Measurements from ENCODE around the gene RPTOR.

RPTOR gene

DNA sequence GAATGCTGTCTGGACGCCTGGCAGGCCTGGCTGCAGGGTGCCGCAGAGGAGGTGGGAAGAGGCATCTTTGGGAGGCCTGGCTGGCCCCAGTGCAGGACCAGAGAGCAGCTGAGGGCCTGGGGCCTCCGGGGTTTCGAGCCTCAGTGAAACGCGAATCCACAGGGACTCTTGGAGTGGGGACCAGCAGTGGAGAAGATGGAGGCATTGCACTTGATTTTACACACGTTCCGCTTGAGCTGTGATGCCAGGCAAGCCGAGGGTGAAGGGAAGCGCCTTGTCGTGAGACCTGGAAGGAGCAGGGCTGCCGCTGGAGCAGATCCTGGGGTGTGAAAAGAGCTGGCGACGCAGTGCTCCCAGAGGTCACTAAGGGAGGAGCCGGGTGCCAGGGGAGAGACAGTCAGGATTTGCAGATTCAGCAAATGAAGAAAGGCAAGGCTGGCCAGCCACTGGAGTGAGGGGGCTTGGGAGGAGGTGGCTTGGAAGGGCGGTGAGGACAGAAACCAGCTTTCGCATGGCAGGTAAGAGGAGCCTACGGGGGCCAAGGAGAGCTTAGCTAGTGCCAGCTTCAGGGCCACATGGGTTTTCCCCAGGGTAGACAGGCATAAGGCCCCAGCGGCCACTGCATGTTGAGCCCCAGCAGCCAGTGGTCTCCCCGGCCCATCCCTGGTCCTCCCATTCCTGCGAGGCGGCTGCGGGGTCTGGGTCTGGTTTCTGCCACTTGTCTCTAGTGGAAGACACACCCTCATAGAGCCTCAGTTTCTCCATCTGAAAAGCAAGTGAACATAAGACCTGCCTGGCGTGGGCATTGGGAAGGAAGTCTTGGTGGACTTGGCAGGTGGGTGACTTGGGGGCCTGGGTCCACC, 271.8 kb downstream of the RPTOR start:
- DNase-seq (ENCODE audit: low spot score) = no peak

DNA sequence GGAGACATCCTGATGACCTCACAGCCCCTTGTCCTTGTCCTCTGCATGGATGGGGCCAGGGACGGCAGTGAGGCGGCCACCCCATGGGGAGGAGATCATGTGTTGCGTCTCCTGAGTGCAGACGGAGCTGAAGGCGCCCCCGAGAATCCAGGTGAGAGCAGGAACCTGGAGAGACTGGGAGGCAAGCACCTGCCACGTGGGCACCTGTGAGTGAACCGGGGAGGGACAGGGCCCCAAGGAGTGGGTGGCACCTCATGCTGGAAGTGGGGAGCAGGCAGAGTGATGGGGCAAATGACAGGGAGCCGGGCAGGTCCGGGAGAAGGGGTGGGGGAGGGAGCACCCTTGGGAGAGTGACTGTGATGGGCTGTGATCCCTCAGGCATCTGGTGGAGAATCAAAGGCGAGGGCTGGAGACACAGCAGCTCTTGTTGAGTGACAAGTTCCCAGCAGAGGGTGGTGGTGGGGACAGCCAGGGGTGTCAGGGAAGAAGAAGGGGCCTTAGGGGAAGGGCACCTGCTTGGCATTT, 272.7 kb downstream of the RPTOR start:
- DNase-seq (ENCODE audit: low spot score) = no peak

DNA sequence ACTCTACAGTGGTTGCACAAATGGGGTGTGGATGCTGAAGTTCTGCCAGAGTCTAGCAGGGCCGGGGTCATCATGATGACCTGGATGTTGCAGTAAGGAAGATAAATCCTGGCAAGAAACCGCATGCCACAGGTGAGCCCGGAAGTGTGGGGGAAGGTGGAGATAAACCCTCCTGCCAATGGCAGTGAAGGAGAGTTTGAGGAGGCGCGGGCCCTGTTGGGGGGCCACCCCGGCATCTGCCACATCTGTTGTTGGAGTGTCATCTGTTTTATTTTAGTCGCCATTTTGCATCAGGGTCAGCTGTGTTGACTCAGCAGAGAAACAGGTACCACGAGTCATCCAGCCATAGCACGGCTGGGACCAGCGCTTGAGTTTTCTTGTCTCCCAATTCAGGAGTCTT, 273.2 kb downstream of the RPTOR start:
- peak; percentile 57 for DNase-seq (ENCODE audit: low spot score)

- no peak for DNase-seq (ENCODE audit: low spot score)
These were observed 274.2 kb downstream of the RPTOR start for GRCh38 chr17:80818871-80819270.

DNA sequence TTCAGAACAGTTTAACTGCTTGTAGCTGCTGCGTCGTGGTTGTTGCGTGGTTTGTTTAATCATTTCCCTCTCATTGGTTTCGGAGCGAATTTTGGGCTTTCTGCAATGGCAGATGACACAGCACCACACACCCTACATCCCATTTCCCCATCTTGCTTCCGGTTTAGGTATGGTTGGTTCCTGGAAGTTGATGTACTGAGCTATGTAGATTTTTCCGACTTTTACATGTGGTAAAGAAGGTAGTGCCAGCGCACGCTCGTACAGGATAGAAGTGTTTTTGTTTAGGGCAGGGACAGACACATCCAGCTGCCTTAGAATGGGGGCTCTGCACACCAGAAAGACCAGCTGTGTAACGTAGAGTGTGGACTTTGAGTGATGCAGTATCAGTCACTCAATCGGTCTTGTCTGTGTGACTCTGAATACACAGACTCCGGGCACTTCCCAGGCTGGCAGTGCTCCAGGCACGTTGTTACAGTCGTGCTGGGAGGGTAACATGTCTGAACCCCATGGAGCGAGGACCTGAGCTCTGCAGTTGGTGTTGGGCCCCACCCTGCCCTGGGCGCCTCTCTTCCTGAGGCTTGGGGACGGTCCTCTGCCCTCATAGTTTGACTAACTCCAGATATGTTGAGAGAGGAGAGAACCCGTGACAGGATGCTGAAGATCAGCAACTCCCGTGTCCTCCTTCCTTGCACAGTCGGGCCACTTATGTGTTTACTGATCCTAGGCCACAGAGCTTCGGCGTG, 275.0 kb downstream of the RPTOR start:
- DNase-seq (ENCODE audit: low spot score) = no peak

- no peak for DNase-seq (ENCODE audit: low spot score)
These were observed 275.7 kb downstream of the RPTOR start for GRCh38 chr17:80820331-80820730.

DNA sequence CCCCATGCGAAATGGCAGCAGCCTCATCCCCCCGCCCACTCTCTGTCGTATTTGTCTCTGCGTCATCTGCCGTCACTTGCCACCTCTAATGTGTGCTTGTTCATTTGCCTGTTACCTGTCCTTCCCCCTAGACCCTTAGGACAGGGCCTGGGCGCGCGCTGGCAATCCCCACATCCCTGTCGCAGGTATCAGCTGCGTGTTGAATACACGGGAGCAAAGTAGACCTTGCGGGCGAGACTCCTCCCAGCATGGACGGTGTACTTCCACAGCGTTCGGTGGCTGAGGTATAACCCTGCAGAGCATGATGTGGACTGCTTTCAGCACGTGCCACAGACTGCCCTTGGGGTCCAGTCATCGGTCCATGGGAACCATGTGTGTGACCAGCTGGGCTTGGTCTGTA, 276.9 kb downstream of the RPTOR start:
- no peak for DNase-seq (ENCODE audit: low spot score)

GRCh38 chr17:80822021-80822699, 277.5 kb downstream of the RPTOR start:
- no peak for DNase-seq (ENCODE audit: low spot score)

GRCh38 chr17:80822700-80823410, 278.2 kb downstream of the RPTOR start:
- no peak for DNase-seq (ENCODE audit: low spot score)

DNA sequence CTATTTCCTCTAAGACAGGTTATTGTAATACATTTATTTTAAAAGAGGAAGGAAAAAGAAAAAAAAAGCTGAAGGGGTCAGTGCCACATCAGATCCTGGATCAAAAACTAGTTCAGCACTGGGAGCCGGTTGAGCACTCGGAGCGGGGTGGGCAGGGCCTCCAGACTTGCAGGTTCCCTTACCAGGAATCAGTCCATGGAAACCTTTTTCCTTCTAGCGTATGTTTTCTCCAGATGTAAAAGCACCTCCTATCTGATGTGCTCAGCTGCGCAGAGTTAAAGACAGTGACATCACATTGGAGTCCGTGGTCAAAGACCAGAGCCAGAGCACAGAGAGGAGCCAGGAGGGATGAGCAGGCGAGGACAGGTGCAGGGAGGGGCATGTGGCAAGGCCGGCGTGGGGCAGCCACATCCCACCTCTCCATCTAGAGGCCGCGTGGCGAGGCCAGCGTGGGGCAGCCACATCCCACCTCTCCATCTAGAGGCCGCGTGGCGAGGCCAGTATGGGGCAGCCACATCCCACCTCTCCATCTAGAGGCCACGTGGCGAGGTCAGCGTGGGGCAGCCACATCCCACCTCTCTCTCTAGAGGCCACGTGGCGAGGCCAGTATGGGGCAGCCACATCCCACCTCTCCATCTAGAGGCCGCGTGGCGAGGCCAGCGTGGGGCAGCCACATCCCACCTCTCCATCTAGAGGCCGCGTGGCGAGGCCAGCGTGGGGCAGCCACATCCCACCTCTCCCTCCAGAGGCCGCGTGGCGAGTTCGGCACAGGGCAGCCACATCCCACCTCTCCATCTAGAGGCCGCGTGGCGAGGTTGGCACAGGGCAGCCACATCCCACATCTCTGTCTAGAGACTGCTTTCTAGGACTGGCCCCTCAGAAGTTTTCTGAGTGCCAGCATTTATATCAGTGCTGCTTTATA, 280.2 kb downstream of the RPTOR start:
- DNase-seq (ENCODE audit: low spot score) = no peak

DNA sequence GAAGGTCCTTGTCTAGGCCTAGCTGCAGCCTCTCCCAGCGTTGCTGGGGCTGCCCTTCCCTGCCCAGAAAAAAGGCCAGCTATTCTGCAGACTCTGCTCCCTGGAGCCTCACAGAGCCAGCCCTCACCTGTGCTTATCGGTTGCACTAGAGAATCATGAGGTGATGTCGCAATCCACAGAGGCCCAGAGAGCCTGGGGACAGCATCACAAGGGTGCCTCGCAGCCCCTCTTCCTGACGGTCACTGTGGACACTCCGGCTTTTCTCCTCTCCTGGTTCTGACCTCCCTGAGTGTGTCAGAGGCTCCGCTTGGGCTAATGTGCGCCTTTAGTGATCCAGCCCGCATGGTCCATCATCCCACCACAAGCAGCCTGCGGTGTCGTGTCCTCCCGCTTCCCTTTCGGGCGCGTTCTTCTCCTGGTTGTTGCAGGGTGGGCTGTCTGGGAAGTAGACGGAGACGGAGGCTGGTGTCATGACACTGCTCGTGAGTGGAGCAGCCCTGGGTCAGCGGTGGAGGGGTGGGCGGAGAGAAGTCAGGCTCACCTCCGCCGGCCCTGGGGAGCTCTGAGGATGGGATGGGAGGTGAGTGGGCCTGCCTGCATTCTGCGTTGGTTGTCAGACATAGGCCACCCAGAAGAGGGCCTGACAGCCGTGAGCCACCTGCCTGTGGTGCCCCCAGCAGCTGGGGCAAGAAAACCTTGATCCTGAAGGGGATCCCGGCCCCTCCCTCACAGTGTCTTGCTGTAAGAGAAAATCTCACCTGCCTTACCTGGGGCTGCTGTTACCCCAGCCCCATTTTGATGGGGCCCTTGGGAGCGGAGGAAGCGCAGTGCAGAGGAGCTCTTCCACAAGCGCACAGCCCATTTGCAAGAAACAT, 281.1 kb downstream of the RPTOR start:
- DNase-seq (ENCODE audit: low spot score) = no peak

DNA sequence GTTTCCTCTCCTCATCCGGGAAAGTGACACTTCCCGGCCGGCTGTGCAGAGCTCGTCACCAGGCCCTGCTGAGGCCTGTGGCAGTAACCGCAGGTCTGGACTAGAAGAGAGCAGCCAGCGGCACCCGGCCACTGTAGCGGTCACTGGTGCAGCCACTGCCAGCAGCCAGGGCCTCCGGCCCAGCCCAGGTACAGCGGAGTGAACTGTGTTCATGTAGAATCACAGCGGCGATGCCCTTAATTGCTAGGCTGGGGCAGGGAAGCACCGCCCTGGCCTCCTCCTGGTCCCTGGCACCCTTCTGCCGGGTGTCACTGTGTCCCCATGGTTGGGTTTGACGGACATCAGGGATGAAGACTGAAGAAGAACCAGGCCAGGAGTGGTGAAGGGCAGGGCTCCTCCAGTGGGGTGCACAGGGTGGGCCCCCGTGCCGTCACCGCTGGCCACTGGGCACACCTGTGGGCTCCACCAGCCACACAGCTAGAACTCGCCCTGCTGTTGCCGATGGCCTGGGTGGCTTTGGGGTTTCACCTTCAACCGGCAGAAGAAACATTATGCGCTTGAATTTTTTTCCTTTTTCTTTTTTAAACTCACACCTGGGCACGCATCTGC, 281.8 kb downstream of the RPTOR start:
- DNase-seq (ENCODE audit: low spot score) = no peak

DNA sequence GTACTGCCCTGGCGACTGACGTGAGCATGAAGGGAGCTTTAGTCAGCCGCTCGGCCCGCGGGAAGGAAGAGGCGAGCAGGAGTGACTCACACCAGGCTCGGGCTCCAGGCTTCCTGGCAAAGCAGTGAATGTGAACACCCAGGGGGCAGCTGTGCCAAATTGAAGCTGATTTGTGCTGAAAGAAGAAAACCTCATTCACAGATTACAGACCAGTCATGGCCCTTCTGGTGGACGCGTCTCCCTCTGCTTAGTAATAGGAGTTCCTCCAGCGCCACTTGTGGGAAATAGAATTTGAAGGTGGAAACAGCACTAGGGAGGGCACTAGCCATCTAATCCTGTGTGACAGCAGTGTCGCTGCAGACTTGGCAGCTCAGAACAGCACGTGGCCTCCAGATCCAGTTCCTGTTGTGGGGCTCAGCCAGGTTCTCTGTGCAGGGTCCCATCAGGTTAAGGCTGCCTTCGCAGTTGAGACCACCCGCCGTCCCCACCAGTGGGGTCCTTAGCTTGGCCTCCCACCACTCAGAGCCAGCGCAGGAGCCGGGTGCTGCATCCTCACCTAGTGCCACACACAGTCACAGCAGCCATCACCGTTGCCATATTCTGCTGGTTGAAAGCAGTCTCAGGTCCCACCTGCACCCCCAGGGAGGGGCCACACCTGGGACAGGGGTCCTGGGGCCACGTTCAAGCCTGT, 282.5 kb downstream of the RPTOR start:
- DNase-seq (ENCODE audit: low spot score) = peak; percentile 92

GRCh38 chr17:80827646-80828643, 283.3 kb downstream of the RPTOR start:
- DNase-seq (ENCODE audit: low spot score) = no peak

GRCh38 chr17:80829166-80829813, 284.7 kb downstream of the RPTOR start:
- DNase-seq (ENCODE audit: low spot score) = no peak

DNA sequence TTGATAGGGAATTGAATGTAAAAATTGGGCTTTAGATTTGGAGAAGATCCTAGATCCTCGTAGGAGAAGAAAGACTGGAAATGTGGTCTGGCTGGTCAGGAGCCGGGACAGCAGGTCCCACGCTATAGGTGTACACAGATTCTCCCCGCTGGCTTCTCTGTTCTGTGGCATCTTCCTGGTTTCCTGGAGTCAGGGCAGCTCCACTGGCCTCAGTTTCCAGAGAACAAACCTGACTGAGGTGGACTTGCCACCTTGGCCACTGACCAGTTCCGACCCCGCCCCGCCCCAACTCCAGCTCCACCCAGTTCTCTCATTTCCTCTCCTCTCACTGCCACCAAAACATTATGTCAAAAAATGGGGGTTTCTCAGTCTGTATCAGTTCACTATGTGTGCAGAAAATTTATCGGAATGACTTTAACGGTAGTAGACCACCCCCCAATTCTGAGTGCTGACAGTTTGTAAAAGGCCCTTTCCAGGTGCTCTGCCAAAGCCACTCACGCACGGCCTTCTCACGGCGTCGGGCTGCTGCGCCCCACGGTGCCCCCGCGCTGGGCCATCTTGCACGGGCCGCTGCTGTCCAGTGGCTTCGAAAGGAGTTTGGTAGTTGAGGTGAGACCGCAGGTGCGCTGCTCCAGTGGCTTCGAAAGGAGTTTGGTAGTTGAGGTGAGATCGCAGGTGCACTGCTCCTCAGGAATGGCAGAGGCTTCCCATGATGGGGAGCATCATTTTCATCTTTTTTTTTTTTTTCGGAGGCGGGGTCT, 285.6 kb downstream of the RPTOR start:
- no peak for DNase-seq (ENCODE audit: low spot score)
